Natural killer cell (primary cell): ENCODE measurements around the gene FAM13A. TPM values are rescaled to one million over a fixed set of nuclear protein-coding genes. Genes with fewer than 3 reads are reported as not detected.

Source experiments
- ATAC-seq, 3 donors: fragments of 150-1000 bp in 2 of 3; fragments of 200-7000 bp in 1 of 3; cut with Tn5 transposase; 1 replicate in 1 of 3; 2 replicates in 2 of 3; pipeline ENCODE4 v1.10.0; 2021; ENCODE audit warnings: mild to moderate bottlenecking in 2 of 3, moderate library complexity in 2 of 3
- DNase-seq, 2 donors: peaks; one replicate each; pipeline versions ENCODE4 v3.0.0 to v3.0.0-alpha.2; 2013 to 2021; ENCODE audit warnings: mixed read lengths in 1 of 2
- H3K27ac ChIP-seq: one replicate; pipeline ENCODE4 v1.5.1; 2013; ENCODE audit warnings: mild to moderate bottlenecking, low read length
- H3K27me3 ChIP-seq: one replicate; pipeline ENCODE4 v1.6.1; 2013; ENCODE audit warnings: low read length; ENCODE audit not compliant: control insufficient read depth, insufficient read depth
- H3K36me3 ChIP-seq: one replicate; pipeline ENCODE4 v1.6.1; 2013; ENCODE audit warnings: low read length; ENCODE audit not compliant: control insufficient read depth, insufficient read depth
- H3K4me1 ChIP-seq: one replicate; pipeline ENCODE4 v1.6.1; 2013; ENCODE audit warnings: low read length; ENCODE audit not compliant: control insufficient read depth, insufficient read depth
- H3K4me3 ChIP-seq: one replicate; pipeline ENCODE4 v1.5.1; 2013; ENCODE audit warnings: low read length
- H3K9me3 ChIP-seq: one replicate; pipeline ENCODE4 v1.6.1; 2013; ENCODE audit warnings: low read length; ENCODE audit not compliant: control insufficient read depth, insufficient read depth
- H3K27ac Mint-ChIP-seq, 2 donors: one replicate each; pipeline ENCODE4 v1.8.0; 2022; ENCODE audit warnings: mild to moderate bottlenecking in 2 of 2, mixed read lengths in 2 of 2, moderate library complexity in 1 of 2
- H3K27me3 Mint-ChIP-seq, 2 donors: one replicate each; pipeline ENCODE4 v1.8.0; 2022; ENCODE audit warnings: low read depth in 2 of 2, mixed read lengths in 2 of 2
- H3K36me3 Mint-ChIP-seq: one replicate; pipeline ENCODE4 v1.8.0; 2022; ENCODE audit warnings: mixed read lengths
- H3K4me1 Mint-ChIP-seq, 2 donors: one replicate each; pipeline ENCODE4 v1.8.0; 2022; ENCODE audit warnings: mixed read lengths in 2 of 2
- H3K4me3 Mint-ChIP-seq: one replicate; pipeline ENCODE4 v1.8.0; 2022; ENCODE audit warnings: mild to moderate bottlenecking, moderate library complexity, mixed read lengths
- H3K9me3 Mint-ChIP-seq, 2 donors: one replicate each; pipeline ENCODE4 v1.8.0; 2022; ENCODE audit warnings: mixed read lengths in 2 of 2
- CTCF ChIP-seq: fragments of 200-600 bp; IDR thresholded peaks from one replicate; pipeline ENCODE4 v1.8.0; 2022; ENCODE audit warnings: antibody characterized with exemption
- WGBS: methylation state at CpG from one replicate; pipeline ENCODE4 v1.1.7; 2013; ENCODE audit warnings: missing lambda C conversion rate; ENCODE audit not compliant: insufficient coverage; 5-methylcytosine and 5-hydroxymethylcytosine counted together
- intact Hi-C: fragments of 100-400 bp; cut with micrococcal nuclease; formaldehyde crosslinking; loops from one replicate; pipeline ENCODE4 v1.14.2; 2022
- total RNA-seq, 4 donors: library from RNA; stranded (reverse); fragments of 120-200 nt in 1 of 4; gene quantifications; one replicate each; pipeline versions ENCODE4 v1.2.3 to v1.2.4, GENCODE V29; 2013 to 2022

The FAM13A gene
- total RNA-seq, 3 donors from 2014 or later (not counting 1 experiment from before 2014, with no cell fraction given) = 8.8 to 10.0 (median 8.9) TPM

- no peak for TF ChIP-seq CTCF
- no peaks in the 10 kb centered on the region for H3K9me3 Mint-ChIP-seq
- no peaks in the 10 kb centered on the region for H3K4me1 Mint-ChIP-seq
- ATAC-seq (no peak), DNase-seq (no peak)
- H3K4me3 ChIP-seq = no peak overlapping the region
- no peak overlapping the region for H3K27ac Mint-ChIP-seq
- intact Hi-C loops = no loop called here
- no peaks in the 10 kb centered on the region for H3K9me3 ChIP-seq
- WGBS = 87% methylated on average over 2 of the region's 2 CpGs
- H3K4me3 Mint-ChIP-seq = no peak overlapping the region
- H3K4me1 ChIP-seq = no peaks in the 10 kb centered on the region
- peaks cover 0 to 14% of the 10 kb centered on the region in 2 donors for H3K27me3 Mint-ChIP-seq
- H3K36me3 Mint-ChIP-seq = no peaks in the 10 kb centered on the region
- H3K27ac ChIP-seq = no peak overlapping the region
- no peaks in the 10 kb centered on the region for H3K36me3 ChIP-seq
- no peaks in the 10 kb centered on the region for H3K27me3 ChIP-seq
Measured at GRCh38 chr4:89049853-89050252, 7.1 kb downstream of the FAM13A start.

DNA sequence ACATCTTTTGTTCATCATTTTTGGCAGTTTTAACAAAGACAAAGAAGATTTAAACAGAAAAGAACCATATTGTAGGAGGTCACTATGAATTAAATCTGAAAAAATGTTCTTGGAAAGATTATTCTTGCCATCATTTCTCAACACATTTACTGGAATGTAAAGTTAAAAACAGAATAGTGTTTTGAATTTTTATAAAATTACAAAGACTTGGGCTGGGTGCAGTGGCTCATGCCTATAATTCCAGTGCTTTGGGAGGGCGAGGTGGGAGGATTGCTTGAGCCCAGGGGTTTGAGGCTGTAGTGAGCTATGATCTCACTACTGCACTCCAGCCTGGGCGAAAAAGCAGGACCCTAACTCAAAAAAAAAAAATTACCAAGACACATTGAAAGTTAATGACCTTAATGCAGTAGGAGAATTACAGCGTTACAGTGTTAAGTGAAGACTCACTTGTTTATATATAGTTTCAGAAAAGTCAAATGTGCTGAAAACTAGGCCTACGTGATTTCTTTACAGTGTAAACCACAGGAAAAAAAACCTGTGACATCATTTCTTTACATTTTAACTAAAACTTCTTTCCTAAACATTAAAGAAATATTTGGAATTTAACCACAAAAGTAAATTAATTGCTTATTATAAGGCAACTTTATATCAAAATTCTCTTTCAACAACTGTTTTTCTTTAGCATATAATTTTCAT is 7.9 kb downstream of the FAM13A start:
- TF ChIP-seq CTCF = no peak
- intact Hi-C loops = no loop called here

DNA sequence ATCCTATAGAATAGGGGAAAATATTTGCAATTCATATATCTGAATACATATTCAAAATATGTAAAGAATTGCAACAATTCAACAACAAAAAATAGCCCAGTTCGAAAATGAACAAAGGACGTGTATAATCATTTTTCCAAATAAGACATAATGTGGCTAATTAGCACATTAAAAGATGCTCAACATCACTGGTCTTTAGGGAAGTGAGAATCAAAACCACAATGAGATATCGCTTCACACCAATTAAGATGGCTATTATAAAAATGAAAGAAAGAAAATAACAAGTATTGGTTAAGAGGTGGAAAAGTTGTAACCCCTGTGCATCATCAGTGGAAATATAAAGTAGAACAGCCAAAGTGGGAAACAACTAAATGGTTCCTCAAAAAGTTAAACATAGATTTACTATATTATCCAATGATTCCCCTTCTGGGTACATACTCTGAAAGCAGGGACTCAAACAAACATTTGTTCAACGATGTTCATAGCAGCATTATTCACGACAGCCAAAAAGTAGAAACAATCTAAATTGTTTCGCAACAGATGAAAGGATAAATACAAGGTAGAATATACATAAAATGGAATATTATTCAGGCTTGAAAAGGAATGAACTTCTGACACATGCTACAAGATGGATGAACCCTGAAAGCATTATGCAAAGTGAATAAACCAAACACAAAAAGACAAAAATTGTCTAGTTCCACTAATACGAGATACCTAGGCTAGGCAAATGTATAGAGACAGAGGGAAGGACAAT is 12.7 kb downstream of the FAM13A start:
- TF ChIP-seq CTCF = no peak
- Mint-ChIP-seq H3K4me3 (no peak overlapping the region), H3K27ac (no peak overlapping the region), H3K9me3 (no peaks in the 10 kb centered on the region), H3K27me3 (peaks cover 6 to 12% of the 10 kb centered on the region in 2 donors), H3K36me3 (no peaks in the 10 kb centered on the region), H3K4me1 (no peaks in the 10 kb centered on the region)
- DNase-seq (no peak), ATAC-seq (no peak)
- Histone ChIP-seq H3K27me3 (no peaks in the 10 kb centered on the region), H3K4me3 (no peak overlapping the region), H3K27ac (no peak overlapping the region), H3K4me1 (no peaks in the 10 kb centered on the region), H3K9me3 (no peaks in the 10 kb centered on the region), H3K36me3 (no peaks in the 10 kb centered on the region)
- intact Hi-C loops = no loop called here
- 75% methylated on average over 6 of the region's 7 CpGs for WGBS

More for the DNA sequence above, 7.9 kb downstream of the FAM13A start:
- H3K36me3 ChIP-seq = no peaks in the 10 kb centered on the region
- H3K36me3 Mint-ChIP-seq = no peaks in the 10 kb centered on the region
- H3K27ac Mint-ChIP-seq = no peak overlapping the region
- H3K27me3 ChIP-seq = no peaks in the 10 kb centered on the region
- H3K27me3 Mint-ChIP-seq = peaks cover 0 to 9% of the 10 kb centered on the region in 2 donors
- no peaks in the 10 kb centered on the region for H3K9me3 Mint-ChIP-seq
- ATAC-seq (no peak), DNase-seq (no peak)
- H3K4me3 Mint-ChIP-seq = no peak overlapping the region
- H3K9me3 ChIP-seq = no peaks in the 10 kb centered on the region
- H3K4me1 Mint-ChIP-seq = no peaks in the 10 kb centered on the region
- H3K4me1 ChIP-seq = no peaks in the 10 kb centered on the region
- WGBS = 100% methylated on average over 1 of the region's 4 CpGs
- no peak overlapping the region for H3K27ac ChIP-seq
- no peak overlapping the region for H3K4me3 ChIP-seq
